Measurements from ENCODE around the gene FGGY. TPM values are rescaled to one million over a fixed set of nuclear protein-coding genes. Genes with fewer than 3 reads are reported as not detected.

FGGY gene
- total RNA-seq, 1 experiment from 2014 or later = 6.4 TPM

DNA sequence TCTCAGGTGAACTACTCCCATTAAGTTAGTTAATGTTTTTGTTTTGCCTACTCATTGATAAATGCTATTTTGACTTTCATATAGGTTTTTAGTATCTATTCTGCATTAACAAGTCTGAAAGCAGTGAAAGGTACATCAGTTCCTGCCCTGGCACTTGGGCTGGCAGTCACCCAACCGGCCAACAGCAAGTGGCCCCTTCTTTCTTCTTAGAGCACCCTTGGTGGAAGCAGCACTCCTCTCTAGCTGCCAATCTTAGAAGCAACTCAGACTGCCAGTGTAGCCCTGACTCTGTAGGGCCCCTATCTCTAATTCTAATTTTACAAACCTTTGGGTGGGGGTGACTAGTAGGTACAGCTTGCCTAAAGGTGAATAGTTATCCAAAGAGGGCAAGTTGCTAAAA, 155.7 kb downstream of the FGGY start:
- POLR2A ChIA-PET = no interaction called here
- intact Hi-C loops (cut with micrococcal nuclease; ENCODE audit: unreplicated experiment) = no loop called here
- H3K36me3 ChIP-seq (ENCODE audit: control insufficient read depth, insufficient read depth, low read length) = no peaks in the 10 kb centered on the region
- Mint-ChIP-seq H3K27ac (ENCODE audit: unreplicated experiment) (no peak overlapping the region), H3K4me1 (ENCODE audit: low read depth, unreplicated experiment) (peaks cover 7% of the 10 kb centered on the region), H3K27me3 (ENCODE audit: insufficient read depth, unreplicated experiment) (no peaks in the 10 kb centered on the region), H3K9me3 (ENCODE audit: unreplicated experiment) (peaks cover 10% of the 10 kb centered on the region), H3K4me3 (ENCODE audit: unreplicated experiment) (no peak overlapping the region), H3K36me3 (ENCODE audit: insufficient read depth, unreplicated experiment) (no peaks in the 10 kb centered on the region)
- CTCF ChIA-PET = no interaction called here
- TF ChIP-seq, protein P1, sequence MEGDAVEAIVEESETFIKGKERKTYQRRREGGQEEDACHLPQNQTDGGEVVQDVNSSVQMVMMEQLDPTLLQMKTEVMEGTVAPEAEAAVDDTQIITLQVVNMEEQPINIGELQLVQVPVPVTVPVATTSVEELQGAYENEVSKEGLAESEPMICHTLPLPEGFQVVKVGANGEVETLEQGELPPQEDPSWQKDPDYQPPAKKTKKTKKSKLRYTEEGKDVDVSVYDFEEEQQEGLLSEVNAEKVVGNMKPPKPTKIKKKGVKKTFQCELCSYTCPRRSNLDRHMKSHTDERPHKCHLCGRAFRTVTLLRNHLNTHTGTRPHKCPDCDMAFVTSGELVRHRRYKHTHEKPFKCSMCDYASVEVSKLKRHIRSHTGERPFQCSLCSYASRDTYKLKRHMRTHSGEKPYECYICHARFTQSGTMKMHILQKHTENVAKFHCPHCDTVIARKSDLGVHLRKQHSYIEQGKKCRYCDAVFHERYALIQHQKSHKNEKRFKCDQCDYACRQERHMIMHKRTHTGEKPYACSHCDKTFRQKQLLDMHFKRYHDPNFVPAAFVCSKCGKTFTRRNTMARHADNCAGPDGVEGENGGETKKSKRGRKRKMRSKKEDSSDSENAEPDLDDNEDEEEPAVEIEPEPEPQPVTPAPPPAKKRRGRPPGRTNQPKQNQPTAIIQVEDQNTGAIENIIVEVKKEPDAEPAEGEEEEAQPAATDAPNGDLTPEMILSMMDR (IDR thresholded peaks at IDR 0.05; ENCODE audit: insufficient read depth in 1 of 2, low read depth in 1 of 2, low read length in 1 of 2, severe bottlenecking in 1 of 2, unreplicated experiment in 1 of 2) = no peak
- no peak for DNase-seq
- no TSS peak for BruUV-seq (replicated peaks)
- no peaks in the 10 kb centered on the region; the same call in 1 of the 2 replicates for H3K4me1 ChIP-seq
- H3K27me3 ChIP-seq (replicated peaks; ENCODE audit: control insufficient read depth, insufficient read depth, low read length) = no peaks in the 10 kb centered on the region
- H3K4me3 ChIP-seq (ENCODE audit: low read depth, low read length) = no peak overlapping the region
- H3K9me3 ChIP-seq = no peaks in the 10 kb centered on the region

DNA sequence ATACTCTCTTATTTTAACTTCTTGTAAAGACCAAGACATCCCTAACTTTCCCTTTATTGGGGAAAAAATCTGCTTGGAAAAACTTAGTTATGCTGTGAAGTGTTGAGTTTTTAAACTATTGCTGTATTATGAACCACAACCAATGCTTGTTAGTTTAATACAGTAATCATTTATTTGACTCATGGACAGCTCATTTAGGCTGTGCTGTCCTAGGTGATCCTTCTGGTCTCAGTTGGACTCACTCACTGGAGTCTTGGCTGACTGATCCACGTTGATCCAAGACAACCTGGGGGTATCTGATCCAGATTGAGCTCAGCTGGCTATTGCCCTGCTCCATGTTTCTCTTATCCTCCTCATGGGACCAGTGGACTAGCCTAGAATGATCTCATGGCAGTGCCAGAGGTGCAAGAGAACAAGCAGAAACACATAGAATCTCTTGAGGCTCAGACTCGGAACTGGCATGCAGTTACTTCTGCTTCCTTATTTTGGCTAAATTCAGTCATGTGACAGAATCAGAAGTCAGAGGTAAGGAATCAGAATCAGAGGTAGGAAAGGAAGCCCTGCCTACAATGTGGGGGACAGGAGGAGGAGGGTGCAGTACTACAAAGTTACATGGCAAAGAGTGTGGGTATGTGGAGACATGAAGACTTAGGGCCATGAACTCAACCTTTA, 156.5 kb downstream of the FGGY start:
- BruUV-seq (replicated peaks) = no TSS peak
- no peak for DNase-seq
- intact Hi-C loops (cut with micrococcal nuclease; ENCODE audit: unreplicated experiment) = no loop called here
- Mint-ChIP-seq H3K9me3 (ENCODE audit: unreplicated experiment) (peaks cover 10% of the 10 kb centered on the region), H3K27ac (ENCODE audit: unreplicated experiment) (no peak overlapping the region), H3K27me3 (ENCODE audit: insufficient read depth, unreplicated experiment) (no peaks in the 10 kb centered on the region), H3K4me1 (ENCODE audit: low read depth, unreplicated experiment) (peaks cover 7% of the 10 kb centered on the region), H3K4me3 (ENCODE audit: unreplicated experiment) (no peak overlapping the region), H3K36me3 (ENCODE audit: insufficient read depth, unreplicated experiment) (no peaks in the 10 kb centered on the region)
- no peaks in the 10 kb centered on the region for H3K36me3 ChIP-seq (ENCODE audit: control insufficient read depth, insufficient read depth, low read length)
- H3K4me1 ChIP-seq = no peaks in the 10 kb centered on the region; the same call in 1 of the 2 replicates
- ChIA-PET POLR2A (no interaction called here), CTCF (no interaction called here)
- no peaks in the 10 kb centered on the region for H3K27me3 ChIP-seq (replicated peaks; ENCODE audit: control insufficient read depth, insufficient read depth, low read length)
- TF ChIP-seq, protein P1 (IDR thresholded peaks at IDR 0.05; ENCODE audit: insufficient read depth in 1 of 2, low read depth in 1 of 2, low read length in 1 of 2, severe bottlenecking in 1 of 2, unreplicated experiment in 1 of 2) = no peak
- H3K9me3 ChIP-seq = no peaks in the 10 kb centered on the region
- no peak overlapping the region for H3K4me3 ChIP-seq (ENCODE audit: low read depth, low read length)

DNA sequence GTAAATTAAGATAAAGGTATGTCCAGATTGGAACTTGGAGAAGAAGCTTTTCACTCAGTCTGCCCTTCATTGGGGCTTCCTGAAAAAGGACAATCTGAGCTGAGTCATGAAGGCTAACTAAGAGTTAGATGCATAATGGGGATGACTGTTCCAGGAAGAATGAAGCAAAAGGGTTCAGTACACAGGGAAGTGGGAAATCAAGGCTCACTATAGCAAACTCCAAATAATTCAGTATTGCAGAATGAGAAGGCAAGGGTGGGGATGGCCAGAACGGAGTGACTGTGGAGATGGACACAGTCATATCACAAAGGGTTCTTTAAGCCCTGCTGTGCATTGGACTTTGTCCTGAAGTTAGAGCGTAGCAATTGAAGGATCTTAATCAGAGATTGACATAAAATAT, 158.3 kb downstream of the FGGY start:
- intact Hi-C loops (cut with micrococcal nuclease; ENCODE audit: unreplicated experiment) = no loop called here
- CTCF ChIA-PET = no interaction called here
- H3K27ac Mint-ChIP-seq (ENCODE audit: unreplicated experiment) = no peak overlapping the region

More for the DNA sequence above, 158.3 kb downstream of the FGGY start:
- no peaks in the 10 kb centered on the region; the same call in 1 of the 2 replicates for H3K4me1 ChIP-seq
- H3K4me3 ChIP-seq (ENCODE audit: low read depth, low read length) = no peak overlapping the region
- peaks cover 10% of the 10 kb centered on the region for H3K9me3 Mint-ChIP-seq (ENCODE audit: unreplicated experiment)
- no TSS peak for BruUV-seq (replicated peaks)
- no peaks in the 10 kb centered on the region for H3K27me3 Mint-ChIP-seq (ENCODE audit: insufficient read depth, unreplicated experiment)
- no peaks in the 10 kb centered on the region for H3K27me3 ChIP-seq (replicated peaks; ENCODE audit: control insufficient read depth, insufficient read depth, low read length)
- H3K36me3 ChIP-seq (ENCODE audit: control insufficient read depth, insufficient read depth, low read length) = no peaks in the 10 kb centered on the region
- DNase-seq = no peak
- no peaks in the 10 kb centered on the region for H3K36me3 Mint-ChIP-seq (ENCODE audit: insufficient read depth, unreplicated experiment)
- no peak overlapping the region for H3K4me3 Mint-ChIP-seq (ENCODE audit: unreplicated experiment)
- TF ChIP-seq, protein P1 (IDR thresholded peaks at IDR 0.05; ENCODE audit: insufficient read depth in 1 of 2, low read depth in 1 of 2, low read length in 1 of 2, severe bottlenecking in 1 of 2, unreplicated experiment in 1 of 2) = no peak
- peaks cover 7% of the 10 kb centered on the region for H3K4me1 Mint-ChIP-seq (ENCODE audit: low read depth, unreplicated experiment)
- POLR2A ChIA-PET = no interaction called here
- no peaks in the 10 kb centered on the region for H3K9me3 ChIP-seq

Measured in Caco-2 (cell line).